Loucy (cell line): Measurements from ENCODE around the gene D2HGDH.

Source experiments
- EZH2phosphoT487 ChIP-seq: fragments of 200-600 bp; IDR thresholded peaks from 2 replicates; pipeline ENCODE4 v1.6.1; 2018; ENCODE audit warnings: antibody characterized with exemption, mild to moderate bottlenecking, moderate library complexity, borderline replicate concordance
- TF ChIP-seq, protein P1 (sequence below): fragments of 200-600 bp; sonication (generic); conservative IDR thresholded peaks from 2 replicates; pipeline ENCODE4 v1.5.1; 2014; ENCODE audit warnings: mild to moderate bottlenecking, antibody characterized with exemption, low read length

DNA sequence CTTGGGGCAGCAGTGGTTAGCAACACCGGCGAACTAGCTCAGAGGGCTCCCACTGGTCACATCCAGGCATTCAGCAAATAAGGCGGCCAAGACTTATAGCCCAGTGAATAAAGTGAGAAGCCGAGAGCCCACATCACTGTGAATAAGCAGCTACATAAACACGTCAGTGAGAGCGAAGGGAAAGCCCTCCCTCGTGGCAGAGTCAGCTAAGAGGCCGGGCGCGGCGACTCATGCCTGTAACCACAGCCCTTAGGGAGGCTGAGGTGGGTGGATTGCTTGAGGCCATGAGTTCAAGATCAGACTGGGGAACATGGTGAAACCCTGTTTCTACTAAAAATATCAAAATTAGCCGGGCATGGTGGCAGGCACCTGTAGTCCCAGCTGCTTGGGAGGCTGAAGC is 5.2 kb downstream of the D2HGDH start:
- TF ChIP-seq, protein P1, sequence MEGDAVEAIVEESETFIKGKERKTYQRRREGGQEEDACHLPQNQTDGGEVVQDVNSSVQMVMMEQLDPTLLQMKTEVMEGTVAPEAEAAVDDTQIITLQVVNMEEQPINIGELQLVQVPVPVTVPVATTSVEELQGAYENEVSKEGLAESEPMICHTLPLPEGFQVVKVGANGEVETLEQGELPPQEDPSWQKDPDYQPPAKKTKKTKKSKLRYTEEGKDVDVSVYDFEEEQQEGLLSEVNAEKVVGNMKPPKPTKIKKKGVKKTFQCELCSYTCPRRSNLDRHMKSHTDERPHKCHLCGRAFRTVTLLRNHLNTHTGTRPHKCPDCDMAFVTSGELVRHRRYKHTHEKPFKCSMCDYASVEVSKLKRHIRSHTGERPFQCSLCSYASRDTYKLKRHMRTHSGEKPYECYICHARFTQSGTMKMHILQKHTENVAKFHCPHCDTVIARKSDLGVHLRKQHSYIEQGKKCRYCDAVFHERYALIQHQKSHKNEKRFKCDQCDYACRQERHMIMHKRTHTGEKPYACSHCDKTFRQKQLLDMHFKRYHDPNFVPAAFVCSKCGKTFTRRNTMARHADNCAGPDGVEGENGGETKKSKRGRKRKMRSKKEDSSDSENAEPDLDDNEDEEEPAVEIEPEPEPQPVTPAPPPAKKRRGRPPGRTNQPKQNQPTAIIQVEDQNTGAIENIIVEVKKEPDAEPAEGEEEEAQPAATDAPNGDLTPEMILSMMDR: no peak
- TF ChIP-seq EZH2phosphoT487: no peak
